Neural cell (in vitro differentiated cells): ENCODE measurements around the gene PGM5.

ENCODE experiments used
- EP300 ChIP-seq: fragments of 450-650 bp; conservative IDR thresholded peaks from 2 replicates; pipeline ENCODE4 v1.6.1; 2014; ENCODE audit warnings: antibody characterized with exemption, mild to moderate bottlenecking, moderate library complexity; ENCODE audit not compliant: poor library complexity, severe bottlenecking
- MXI1 ChIP-seq: fragments of 450-650 bp; conservative IDR thresholded peaks from 2 replicates; pipeline ENCODE4 v1.6.1; 2014; ENCODE audit warnings: antibody characterized with exemption, mild to moderate bottlenecking; ENCODE audit not compliant: poor library complexity, severe bottlenecking
- TAF1 ChIP-seq: IDR thresholded peaks from 2 replicates; pipeline ENCODE4 v1.6.1; 2012; ENCODE audit warnings: low read depth
- TF ChIP-seq, protein P1 (sequence below): fragments of 450-650 bp; IDR thresholded peaks from 2 replicates; pipeline ENCODE4 v1.5.1; 2014; ENCODE audit warnings: antibody characterized with exemption, mild to moderate bottlenecking, moderate library complexity; ENCODE audit not compliant: poor library complexity, severe bottlenecking

DNA sequence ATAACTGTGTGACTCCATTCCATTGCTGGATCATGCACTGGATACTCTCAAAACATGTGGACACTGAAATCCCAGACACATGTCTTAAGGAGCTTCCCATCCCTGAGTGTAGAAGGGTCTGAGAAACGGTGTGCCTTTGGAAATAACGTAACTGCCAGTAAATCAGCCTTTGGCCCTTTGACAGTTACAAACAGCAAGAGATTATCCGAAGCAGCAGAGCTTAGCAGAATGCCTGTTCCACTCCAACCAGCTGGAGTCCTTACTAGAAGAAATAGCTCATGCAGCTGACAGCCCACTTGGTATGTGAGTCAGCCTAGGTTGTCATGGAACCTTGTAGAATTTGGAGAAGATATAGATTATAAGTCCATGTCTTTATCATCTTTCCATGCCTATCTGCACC is 177.3 kb downstream of the PGM5 start:
- TF ChIP-seq, protein P1, sequence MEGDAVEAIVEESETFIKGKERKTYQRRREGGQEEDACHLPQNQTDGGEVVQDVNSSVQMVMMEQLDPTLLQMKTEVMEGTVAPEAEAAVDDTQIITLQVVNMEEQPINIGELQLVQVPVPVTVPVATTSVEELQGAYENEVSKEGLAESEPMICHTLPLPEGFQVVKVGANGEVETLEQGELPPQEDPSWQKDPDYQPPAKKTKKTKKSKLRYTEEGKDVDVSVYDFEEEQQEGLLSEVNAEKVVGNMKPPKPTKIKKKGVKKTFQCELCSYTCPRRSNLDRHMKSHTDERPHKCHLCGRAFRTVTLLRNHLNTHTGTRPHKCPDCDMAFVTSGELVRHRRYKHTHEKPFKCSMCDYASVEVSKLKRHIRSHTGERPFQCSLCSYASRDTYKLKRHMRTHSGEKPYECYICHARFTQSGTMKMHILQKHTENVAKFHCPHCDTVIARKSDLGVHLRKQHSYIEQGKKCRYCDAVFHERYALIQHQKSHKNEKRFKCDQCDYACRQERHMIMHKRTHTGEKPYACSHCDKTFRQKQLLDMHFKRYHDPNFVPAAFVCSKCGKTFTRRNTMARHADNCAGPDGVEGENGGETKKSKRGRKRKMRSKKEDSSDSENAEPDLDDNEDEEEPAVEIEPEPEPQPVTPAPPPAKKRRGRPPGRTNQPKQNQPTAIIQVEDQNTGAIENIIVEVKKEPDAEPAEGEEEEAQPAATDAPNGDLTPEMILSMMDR: no peak
- TF ChIP-seq MXI1 (no peak), TAF1 (no peak), EP300 (no peak)
